ENCODE data around the gene CAMK1G.

CAMK1G gene

DNA sequence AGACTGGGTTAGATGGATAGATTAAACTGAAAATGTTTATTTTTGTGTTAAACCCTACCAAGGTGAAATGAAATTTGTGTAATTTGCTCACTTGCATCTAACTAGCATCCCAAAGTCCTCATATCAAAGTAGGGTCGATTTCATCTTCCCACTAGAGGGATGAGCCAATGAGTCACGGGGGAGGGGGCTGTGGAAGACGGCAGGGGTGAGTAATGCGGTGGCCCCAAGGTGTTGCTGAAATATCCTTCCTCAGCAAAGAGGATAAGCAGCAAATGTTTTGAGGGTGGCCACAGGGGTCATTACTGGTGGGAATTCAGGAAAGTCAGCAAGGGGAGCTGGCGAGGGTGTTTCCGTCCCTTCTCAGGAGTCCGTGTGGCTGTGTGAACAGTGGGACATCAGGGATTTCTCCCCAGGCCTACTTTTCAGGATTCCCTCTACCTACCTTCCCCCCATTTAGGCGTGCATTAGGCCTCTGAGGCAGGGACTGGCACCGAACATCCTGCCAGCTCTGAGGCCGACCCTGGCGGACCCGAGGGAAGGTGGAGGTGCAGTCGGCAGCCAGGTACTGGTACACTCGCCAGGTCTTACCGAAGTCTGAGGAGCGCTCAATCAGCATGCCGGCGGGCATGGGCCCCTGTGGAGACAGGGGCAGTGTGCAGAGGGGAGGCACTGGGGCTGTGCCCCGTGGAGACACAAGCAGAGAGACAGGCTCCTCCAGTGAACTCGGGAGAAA lies 50.7 kb downstream of the CAMK1G start:
- H3K4me1 ChIP-seq (ENCODE audit: insufficient read depth, low read length): peaks cover 15% of the 10 kb centered on the region
- no peak overlapping the region for H3K9ac ChIP-seq (ENCODE audit: low read depth, low read length)
- H3K27ac ChIP-seq (ENCODE audit: low read length): no peak overlapping the region
- H3K4me3 ChIP-seq (ENCODE audit: low read length): no peak overlapping the region
- no peaks in the 10 kb centered on the region for H3K27me3 ChIP-seq (ENCODE audit: insufficient read depth, low read length)
- H3K36me3 ChIP-seq (ENCODE audit: insufficient read depth, low read depth, low read length): no peaks in the 10 kb centered on the region
- no peaks in the 10 kb centered on the region for H3K9me3 ChIP-seq (ENCODE audit: insufficient read depth, low read depth, low read length)

GRCh38 chr1:209635850-209636249 lies 52.3 kb downstream of the CAMK1G start:
- Histone ChIP-seq H3K27ac (ENCODE audit: low read length) (no peak overlapping the region), H3K4me3 (ENCODE audit: low read length) (no peak overlapping the region), H3K9ac (ENCODE audit: low read depth, low read length) (no peak overlapping the region), H3K27me3 (ENCODE audit: insufficient read depth, low read length) (no peaks in the 10 kb centered on the region), H3K9me3 (ENCODE audit: insufficient read depth, low read depth, low read length) (no peaks in the 10 kb centered on the region), H3K4me1 (ENCODE audit: insufficient read depth, low read length) (peaks cover 3% of the 10 kb centered on the region; the same call in 1 of the 2 replicates), H3K36me3 (ENCODE audit: insufficient read depth, low read depth, low read length) (no peaks in the 10 kb centered on the region)

GRCh38 chr1:209641832-209642172 lies 58.3 kb downstream of the CAMK1G start:
- Histone ChIP-seq H3K4me1 (ENCODE audit: insufficient read depth, low read length) (0 out of 2 replicates have a peak, but pooled peaks cover 3% of the 10 kb centered on the region), H3K27ac (ENCODE audit: low read length) (no peak overlapping the region), H3K4me3 (ENCODE audit: low read length) (no peak overlapping the region), H3K9ac (ENCODE audit: low read depth, low read length) (no peak overlapping the region), H3K27me3 (ENCODE audit: insufficient read depth, low read length) (no peaks in the 10 kb centered on the region), H3K9me3 (ENCODE audit: insufficient read depth, low read depth, low read length) (no peaks in the 10 kb centered on the region), H3K36me3 (ENCODE audit: insufficient read depth, low read depth, low read length) (no peaks in the 10 kb centered on the region)

- H3K27ac ChIP-seq (ENCODE audit: low read length): no peak overlapping the region
- H3K36me3 ChIP-seq (ENCODE audit: insufficient read depth, low read depth, low read length): no peaks in the 10 kb centered on the region
- H3K9ac ChIP-seq (ENCODE audit: low read depth, low read length): no peak overlapping the region
- H3K4me1 ChIP-seq (ENCODE audit: insufficient read depth, low read length): 0 out of 2 replicates have a peak, but pooled peaks cover 3% of the 10 kb centered on the region
- H3K27me3 ChIP-seq (ENCODE audit: insufficient read depth, low read length): no peaks in the 10 kb centered on the region
- H3K9me3 ChIP-seq (ENCODE audit: insufficient read depth, low read depth, low read length): no peaks in the 10 kb centered on the region
- H3K4me3 ChIP-seq (ENCODE audit: low read length): no peak overlapping the region
Measured at GRCh38 chr1:209642816-209643215, 59.3 kb downstream of the CAMK1G start.

GRCh38 chr1:209643285-209644020 lies 59.9 kb downstream of the CAMK1G start:
- Histone ChIP-seq H3K4me1 (ENCODE audit: insufficient read depth, low read length) (0 out of 2 replicates have a peak, but pooled peaks cover 3% of the 10 kb centered on the region), H3K9me3 (ENCODE audit: insufficient read depth, low read depth, low read length) (no peaks in the 10 kb centered on the region), H3K27ac (ENCODE audit: low read length) (no peak overlapping the region), H3K9ac (ENCODE audit: low read depth, low read length) (no peak overlapping the region), H3K4me3 (ENCODE audit: low read length) (no peak overlapping the region), H3K27me3 (ENCODE audit: insufficient read depth, low read length) (no peaks in the 10 kb centered on the region), H3K36me3 (ENCODE audit: insufficient read depth, low read depth, low read length) (no peaks in the 10 kb centered on the region)

DNA sequence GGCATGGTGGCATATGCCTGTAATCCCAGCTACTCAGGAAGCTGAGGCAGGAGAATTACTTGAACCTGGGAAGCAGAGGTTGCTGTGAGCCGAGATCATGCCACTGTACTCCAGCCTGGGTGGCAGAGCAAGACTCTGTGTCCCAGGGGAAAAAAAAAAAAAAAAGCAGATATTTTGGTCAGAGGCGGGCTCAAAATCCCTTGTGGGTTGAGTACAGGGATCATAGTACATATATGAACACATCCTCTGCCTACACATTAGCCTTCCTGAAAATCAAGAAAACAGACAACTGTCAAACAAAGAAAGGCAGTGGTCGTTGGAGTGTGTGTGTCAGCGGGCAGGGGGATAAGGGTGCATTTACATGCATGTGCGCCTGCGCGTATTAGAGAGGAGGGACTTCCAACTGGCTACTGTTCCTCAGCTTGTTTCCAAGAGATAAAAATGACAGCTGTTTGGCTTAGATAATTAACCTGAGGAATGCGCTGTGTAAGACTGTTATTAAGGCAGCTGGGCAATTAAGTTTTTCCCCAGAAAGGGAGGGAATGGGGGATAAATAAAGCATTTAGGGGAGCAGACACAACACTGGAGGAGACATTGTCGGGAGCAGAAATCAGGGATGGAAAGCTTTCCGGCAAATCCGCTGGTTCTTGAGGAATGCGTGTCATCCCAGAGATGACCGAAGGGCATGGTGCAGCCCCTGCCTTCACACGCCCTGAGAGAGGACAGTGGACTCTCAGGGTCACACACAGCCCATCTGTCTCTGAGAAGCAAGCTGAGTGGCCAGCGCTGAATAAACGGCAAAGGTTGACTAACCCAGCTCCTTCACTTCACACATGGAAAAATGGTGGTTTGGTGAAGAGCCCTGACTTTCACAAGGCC lies 62.3 kb downstream of the CAMK1G start:
- H3K4me3 ChIP-seq (ENCODE audit: low read length): no peak overlapping the region
- H3K36me3 ChIP-seq (ENCODE audit: insufficient read depth, low read depth, low read length): no peaks in the 10 kb centered on the region
- H3K27me3 ChIP-seq (ENCODE audit: insufficient read depth, low read length): no peaks in the 10 kb centered on the region
- H3K9ac ChIP-seq (ENCODE audit: low read depth, low read length): no peak overlapping the region
- H3K9me3 ChIP-seq (ENCODE audit: insufficient read depth, low read depth, low read length): no peaks in the 10 kb centered on the region
- no peaks in the 10 kb centered on the region for H3K4me1 ChIP-seq (ENCODE audit: insufficient read depth, low read length)
- no peak overlapping the region for H3K27ac ChIP-seq (ENCODE audit: low read length)

GRCh38 chr1:209646558-209646957 lies 63.0 kb downstream of the CAMK1G start:
- H3K9ac ChIP-seq (ENCODE audit: low read depth, low read length): no peak overlapping the region
- H3K9me3 ChIP-seq (ENCODE audit: insufficient read depth, low read depth, low read length): no peaks in the 10 kb centered on the region
- H3K36me3 ChIP-seq (ENCODE audit: insufficient read depth, low read depth, low read length): no peaks in the 10 kb centered on the region
- H3K4me3 ChIP-seq (ENCODE audit: low read length): no peak overlapping the region
- H3K27me3 ChIP-seq (ENCODE audit: insufficient read depth, low read length): no peaks in the 10 kb centered on the region
- H3K4me1 ChIP-seq (ENCODE audit: insufficient read depth, low read length): no peaks in the 10 kb centered on the region
- H3K27ac ChIP-seq (ENCODE audit: low read length): no peak overlapping the region

- H3K9me3 ChIP-seq (ENCODE audit: insufficient read depth, low read depth, low read length): no peaks in the 10 kb centered on the region
- no peak overlapping the region for H3K27ac ChIP-seq (ENCODE audit: low read length)
- no peaks in the 10 kb centered on the region for H3K27me3 ChIP-seq (ENCODE audit: insufficient read depth, low read length)
- H3K9ac ChIP-seq (ENCODE audit: low read depth, low read length): no peak overlapping the region
- H3K4me3 ChIP-seq (ENCODE audit: low read length): no peak overlapping the region
- H3K36me3 ChIP-seq (ENCODE audit: insufficient read depth, low read depth, low read length): no peaks in the 10 kb centered on the region
- no peaks in the 10 kb centered on the region for H3K4me1 ChIP-seq (ENCODE audit: insufficient read depth, low read length)
Measured at GRCh38 chr1:209647156-209647555, 63.6 kb downstream of the CAMK1G start.

DNA sequence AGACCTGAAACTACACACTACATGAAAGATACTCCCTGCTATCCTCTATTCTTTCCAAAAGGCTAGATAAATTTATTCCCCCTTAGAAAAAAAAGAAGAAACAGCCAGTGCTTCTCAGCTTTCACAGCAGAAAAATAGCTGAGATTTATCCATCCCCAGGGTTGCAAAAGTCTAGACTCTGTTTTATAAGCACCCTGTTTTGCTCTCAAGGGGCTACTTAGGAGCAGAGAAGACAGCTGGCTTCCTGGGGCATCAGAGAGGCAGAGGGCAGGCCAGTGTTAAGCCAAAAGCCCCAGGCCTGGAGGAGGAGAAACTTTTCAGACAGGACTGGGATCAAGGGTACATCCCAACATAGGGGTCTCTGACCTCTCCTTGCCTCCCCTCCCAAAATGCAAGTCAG lies 64.8 kb downstream of the CAMK1G start:
- Histone ChIP-seq H3K27me3 (ENCODE audit: insufficient read depth, low read length) (no peaks in the 10 kb centered on the region), H3K36me3 (ENCODE audit: insufficient read depth, low read depth, low read length) (no peaks in the 10 kb centered on the region), H3K9me3 (ENCODE audit: insufficient read depth, low read depth, low read length) (no peaks in the 10 kb centered on the region), H3K4me1 (ENCODE audit: insufficient read depth, low read length) (peaks cover 3% of the 10 kb centered on the region), H3K27ac (ENCODE audit: low read length) (no peak overlapping the region), H3K4me3 (ENCODE audit: low read length) (no peak overlapping the region), H3K9ac (ENCODE audit: low read depth, low read length) (no peak overlapping the region)

DNA sequence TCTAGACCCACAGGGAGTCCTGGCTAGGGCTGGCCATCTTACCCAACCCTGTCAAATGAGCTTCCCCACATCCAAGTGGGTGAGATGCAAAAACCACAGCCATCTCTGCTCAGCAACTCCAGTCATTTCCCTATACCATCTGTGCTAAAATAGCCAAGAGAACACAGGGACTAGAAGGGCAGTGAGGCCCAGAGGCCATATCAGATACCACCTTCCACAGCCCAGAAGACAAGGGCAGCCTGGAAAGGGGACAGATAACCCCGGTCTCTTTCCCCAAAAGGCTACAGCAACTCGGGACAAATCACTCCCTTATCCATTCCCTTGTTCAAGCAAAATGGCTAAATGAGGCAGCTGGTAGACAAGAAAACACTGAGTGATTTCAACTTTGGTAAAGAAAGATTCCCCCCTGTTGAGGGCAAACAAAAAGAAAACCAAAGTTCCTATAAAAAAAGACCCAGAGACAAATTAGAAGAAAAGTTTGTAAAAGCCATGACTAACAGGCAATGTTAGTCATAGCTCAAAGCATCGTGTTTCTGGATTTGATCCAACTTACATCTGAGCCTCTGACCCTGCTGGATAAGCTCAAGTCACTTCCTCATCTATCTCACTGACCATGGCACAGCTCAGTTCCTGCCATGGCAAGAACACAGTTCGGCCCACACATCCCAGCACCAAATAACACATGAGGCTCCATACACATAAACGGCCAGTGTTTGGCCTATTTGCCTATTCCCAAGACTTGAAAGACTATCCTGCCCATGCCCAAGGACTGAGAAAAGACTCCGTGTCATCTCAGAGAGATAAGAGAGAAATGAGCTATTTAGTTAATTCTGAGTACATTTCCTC lies 65.6 kb downstream of the CAMK1G start:
- Histone ChIP-seq H3K27me3 (ENCODE audit: insufficient read depth, low read length) (no peaks in the 10 kb centered on the region), H3K27ac (ENCODE audit: low read length) (no peak overlapping the region), H3K4me1 (ENCODE audit: insufficient read depth, low read length) (peaks cover 9% of the 10 kb centered on the region), H3K9ac (ENCODE audit: low read depth, low read length) (no peak overlapping the region), H3K36me3 (ENCODE audit: insufficient read depth, low read depth, low read length) (no peaks in the 10 kb centered on the region), H3K9me3 (ENCODE audit: insufficient read depth, low read depth, low read length) (no peaks in the 10 kb centered on the region), H3K4me3 (ENCODE audit: low read length) (no peak overlapping the region)

- H3K9ac ChIP-seq (ENCODE audit: low read depth, low read length): no peak overlapping the region
- H3K4me1 ChIP-seq (ENCODE audit: insufficient read depth, low read length): peaks cover 9% of the 10 kb centered on the region
- no peak overlapping the region for H3K27ac ChIP-seq (ENCODE audit: low read length)
- H3K4me3 ChIP-seq (ENCODE audit: low read length): no peak overlapping the region
- H3K9me3 ChIP-seq (ENCODE audit: insufficient read depth, low read depth, low read length): no peaks in the 10 kb centered on the region
- no peaks in the 10 kb centered on the region for H3K27me3 ChIP-seq (ENCODE audit: insufficient read depth, low read length)
- H3K36me3 ChIP-seq (ENCODE audit: insufficient read depth, low read depth, low read length): no peaks in the 10 kb centered on the region
Measured at GRCh38 chr1:209650454-209650853, 66.9 kb downstream of the CAMK1G start.
